Liver (tissue), 9 donors: ENCODE data around the gene FBXO44. TPM values are rescaled to one million over a fixed set of nuclear protein-coding genes. Genes with fewer than 3 reads are reported as not detected.

Experiments
- DNase-seq: peaks from one replicate; pipeline ENCODE4 v3.0.0-alpha.2; 2017; ENCODE audit warnings: low spot score
- H3K27ac ChIP-seq, 2 donors: one replicate each; pipeline ENCODE4 v1.7.0; 2013; ENCODE audit warnings: inconsistent platforms in 2 of 2, low read length in 2 of 2, control low read depth in 1 of 2, low read depth in 1 of 2, mild to moderate bottlenecking in 1 of 2
- H3K27me3 ChIP-seq, 4 donors: one replicate each; pipeline versions ENCODE4 v1.6.1 to v1.7.0; 2013; ENCODE audit warnings: low read length in 3 of 4, inconsistent platforms in 1 of 4, mild to moderate bottlenecking in 1 of 4, moderate library complexity in 1 of 4; ENCODE audit not compliant: control insufficient read depth in 4 of 4, insufficient read depth in 4 of 4
- H3K36me3 ChIP-seq, 4 donors: one replicate each; pipeline versions ENCODE4 v1.6.1 to v1.7.0; 2013; ENCODE audit warnings: low read length in 3 of 4, mild to moderate bottlenecking in 3 of 4, low read depth in 1 of 4, moderate library complexity in 1 of 4; ENCODE audit not compliant: control insufficient read depth in 4 of 4, insufficient read depth in 3 of 4
- H3K4me1 ChIP-seq, 4 donors: one replicate each; pipeline versions ENCODE4 v1.6.1 to v1.7.0; 2013; ENCODE audit warnings: low read length in 3 of 4, mild to moderate bottlenecking in 3 of 4, moderate library complexity in 1 of 4; ENCODE audit not compliant: control insufficient read depth in 4 of 4, insufficient read depth in 4 of 4
- H3K4me3 ChIP-seq, 3 donors: one replicate each; pipeline versions ENCODE4 v1.6.1 to v1.7.0; 2013; ENCODE audit warnings: low read length in 3 of 3, control low read depth in 1 of 3, low read depth in 1 of 3, mild to moderate bottlenecking in 1 of 3
- H3K9ac ChIP-seq, 2 donors: one replicate each; pipeline ENCODE4 v1.7.0; 2013; ENCODE audit warnings: low read length in 2 of 2, mild to moderate bottlenecking in 2 of 2, moderate library complexity in 2 of 2, control low read depth in 1 of 2, low read depth in 1 of 2
- H3K9me3 ChIP-seq, 4 donors: one replicate each; pipeline versions ENCODE4 v1.6.1 to v1.7.0; 2013; ENCODE audit warnings: low read length in 3 of 4; ENCODE audit not compliant: control insufficient read depth in 4 of 4
- EGR1 ChIP-seq, 2 donors: IDR thresholded peaks; 2 replicates each; pipeline ENCODE4 v1.6.1; 2016 to 2018; ENCODE audit warnings: antibody characterized with exemption in 2 of 2, low read depth in 2 of 2
- FOXA1 ChIP-seq: IDR thresholded peaks from 2 replicates; pipeline ENCODE4 v1.6.1; 2016; ENCODE audit warnings: antibody characterized with exemption
- FOXA2 ChIP-seq: IDR thresholded peaks from 2 replicates; pipeline ENCODE4 v1.6.1; 2016; ENCODE audit warnings: antibody characterized with exemption
- GABPA ChIP-seq, 2 donors: IDR thresholded peaks in 1 of 2; conservative IDR thresholded peaks in 1 of 2; 2 replicates each; pipeline ENCODE4 v1.6.1; 2016; ENCODE audit warnings: antibody characterized with exemption in 2 of 2, mild to moderate bottlenecking in 1 of 2, moderate library complexity in 1 of 2
- HNF4A ChIP-seq, 2 donors: conservative IDR thresholded peaks; 2 replicates each; pipeline ENCODE4 v1.6.1; 2016; ENCODE audit warnings: antibody characterized with exemption in 2 of 2, mild to moderate bottlenecking in 2 of 2
- HNF4G ChIP-seq: IDR thresholded peaks from 2 replicates; pipeline ENCODE4 v1.6.1; 2016; ENCODE audit warnings: antibody characterized with exemption
- JUND ChIP-seq, 2 donors: IDR thresholded peaks; 2 replicates each; pipeline ENCODE4 v1.6.1; 2016; ENCODE audit warnings: antibody characterized with exemption in 2 of 2
- NR2F2 ChIP-seq: IDR thresholded peaks from 2 replicates; pipeline ENCODE4 v1.6.1; 2016; ENCODE audit warnings: antibody characterized with exemption
- RAD21 ChIP-seq, 2 donors: IDR thresholded peaks; 2 replicates each; pipeline ENCODE4 v1.6.1; 2016; ENCODE audit warnings: antibody characterized with exemption in 2 of 2, mild to moderate bottlenecking in 2 of 2
- RXRA ChIP-seq, 2 donors: IDR thresholded peaks; 2 replicates each; pipeline ENCODE4 v1.6.1; 2017 to 2018; ENCODE audit warnings: antibody characterized with exemption in 2 of 2, mild to moderate bottlenecking in 1 of 2
- SP1 ChIP-seq: IDR thresholded peaks from 2 replicates; pipeline ENCODE4 v1.6.1; 2018; ENCODE audit warnings: antibody characterized with exemption, mild to moderate bottlenecking
- TAF1 ChIP-seq: conservative IDR thresholded peaks from 2 replicates; pipeline ENCODE4 v1.6.1; 2016; ENCODE audit warnings: antibody characterized with exemption, mild to moderate bottlenecking
- YY1 ChIP-seq: IDR thresholded peaks from 2 replicates; pipeline ENCODE4 v1.6.1; 2016; ENCODE audit warnings: antibody characterized with exemption, mild to moderate bottlenecking
- WGBS: extraction: QIAGEN DNeasy Blood & Tissue Kit; methylation state at CpG from one replicate; pipeline ENCODE4 v1.1.7; 2013; 5-methylcytosine and 5-hydroxymethylcytosine counted together
- polyA plus RNA-seq, 2 donors: library from polyadenylated mRNA; stranded (reverse) in 1 of 2; unstranded in 1 of 2; fragments of 200-250 nt in 1 of 2; fragments of >200 nt in 1 of 2; fragmentation: Nextera tagmentation in 1 of 2; extraction: Ambion mirVana in 1 of 2; gene quantifications; one replicate each; pipeline versions ENCODE4 v1.2.1 to v1.2.3, GENCODE V29; 2013 to 2015
- total RNA-seq, 2 donors: library from RNA; depleted of rRNA; stranded (reverse); fragments of >200 nt; gene quantifications; one replicate each; pipeline ENCODE4 v1.2.3, GENCODE V29; 2014
- TF ChIP-seq, protein P1 (sequence below): IDR thresholded peaks from 2 replicates; pipeline ENCODE4 v1.6.1; 2016; ENCODE audit warnings: antibody characterized with exemption
- TF ChIP-seq, protein P2 (sequence below): fragments of 150-350 bp; IDR thresholded peaks from 2 replicates; pipeline ENCODE4 v1.5.1; 2017; ENCODE audit warnings: improper control_type of control experiment, low read depth, low read length; ENCODE audit not compliant: missing input control
- TF ChIP-seq, protein P3 (sequence below): IDR thresholded peaks from 2 replicates; pipeline ENCODE4 v1.6.1; 2016; ENCODE audit warnings: antibody characterized with exemption
- TF ChIP-seq, protein P4 (sequence below): IDR thresholded peaks from 2 replicates; pipeline ENCODE4 v1.6.1; 2016; ENCODE audit warnings: antibody characterized with exemption
- TF ChIP-seq, protein P5 (sequence below): IDR thresholded peaks from 2 replicates; pipeline ENCODE4 v1.6.1; 2016; ENCODE audit warnings: antibody characterized with exemption, mild to moderate bottlenecking
- donor health status: healthy.
- donor health status: healthy.
- donor health status: healthy.
- donor health status: healthy.
- donor health status: healthy.

Gene FBXO44
- total and polyA plus RNA-seq, 4 donors: 3.6 to 13.2 (median 6.8) TPM

DNA sequence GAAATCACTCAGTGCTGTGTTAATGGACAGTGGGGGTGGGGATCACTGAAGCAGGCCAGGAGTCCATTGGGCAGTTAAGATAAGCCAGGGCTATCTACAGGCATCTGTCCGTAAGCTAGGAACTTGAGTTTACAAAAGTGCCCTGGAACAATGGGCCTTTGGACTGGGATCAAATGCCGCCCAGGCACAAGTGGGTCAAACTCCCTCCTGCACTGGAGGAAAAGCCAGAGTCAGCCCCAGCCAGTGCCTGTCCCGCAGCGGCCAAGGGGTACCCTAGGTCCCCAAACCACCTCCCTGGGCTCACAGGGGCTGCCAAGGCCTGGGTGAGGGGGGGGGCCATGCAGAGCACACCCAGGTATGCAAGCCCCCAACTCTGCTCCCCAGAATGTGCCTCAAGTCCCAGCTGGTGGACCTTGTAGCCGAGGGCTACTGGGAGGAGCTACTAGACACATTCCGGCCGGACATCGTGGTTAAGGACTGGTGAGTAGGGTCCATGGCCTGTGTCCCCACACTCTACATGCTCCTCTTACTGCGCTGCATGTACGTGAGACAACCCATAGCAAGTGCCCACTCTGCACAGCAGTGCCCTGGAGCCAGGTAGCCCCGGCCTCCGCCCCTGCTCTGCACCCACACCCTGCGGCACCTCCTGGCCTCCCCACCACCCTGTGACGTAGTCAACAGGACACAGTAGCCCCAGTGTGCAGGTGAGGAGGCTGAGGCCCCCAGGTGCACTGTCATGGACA is 17.0 kb downstream of the FBXO44 start:
- no peak for DNase-seq
- Histone ChIP-seq H3K27ac (peak overlapping the region; percentile 77 to 81), H3K4me3 (no peak overlapping the region), H3K36me3 (peaks cover 0 to 9% (median 6%) of the 10 kb centered on the region in 4 donors), H3K9ac (no peak overlapping the region), H3K9me3 (no peaks in the 10 kb centered on the region), H3K27me3 (no peaks in the 10 kb centered on the region), H3K4me1 (peaks cover 15 to 56% (median 45%) of the 10 kb centered on the region in 4 donors)
- peak; percentile 68 for TF ChIP-seq FOXA2
- peak; percentile 86 for TF ChIP-seq YY1
- TF ChIP-seq RAD21 (IDR thresholded peaks at IDR 0.05): peak; percentile 52 to 57
- TF ChIP-seq, protein P1, sequence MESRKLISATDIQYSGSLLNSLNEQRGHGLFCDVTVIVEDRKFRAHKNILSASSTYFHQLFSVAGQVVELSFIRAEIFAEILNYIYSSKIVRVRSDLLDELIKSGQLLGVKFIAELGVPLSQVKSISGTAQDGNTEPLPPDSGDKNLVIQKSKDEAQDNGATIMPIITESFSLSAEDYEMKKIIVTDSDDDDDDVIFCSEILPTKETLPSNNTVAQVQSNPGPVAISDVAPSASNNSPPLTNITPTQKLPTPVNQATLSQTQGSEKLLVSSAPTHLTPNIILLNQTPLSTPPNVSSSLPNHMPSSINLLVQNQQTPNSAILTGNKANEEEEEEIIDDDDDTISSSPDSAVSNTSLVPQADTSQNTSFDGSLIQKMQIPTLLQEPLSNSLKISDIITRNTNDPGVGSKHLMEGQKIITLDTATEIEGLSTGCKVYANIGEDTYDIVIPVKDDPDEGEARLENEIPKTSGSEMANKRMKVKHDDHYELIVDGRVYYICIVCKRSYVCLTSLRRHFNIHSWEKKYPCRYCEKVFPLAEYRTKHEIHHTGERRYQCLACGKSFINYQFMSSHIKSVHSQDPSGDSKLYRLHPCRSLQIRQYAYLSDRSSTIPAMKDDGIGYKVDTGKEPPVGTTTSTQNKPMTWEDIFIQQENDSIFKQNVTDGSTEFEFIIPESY: peak; percentile 87
- TF ChIP-seq, protein P2, sequence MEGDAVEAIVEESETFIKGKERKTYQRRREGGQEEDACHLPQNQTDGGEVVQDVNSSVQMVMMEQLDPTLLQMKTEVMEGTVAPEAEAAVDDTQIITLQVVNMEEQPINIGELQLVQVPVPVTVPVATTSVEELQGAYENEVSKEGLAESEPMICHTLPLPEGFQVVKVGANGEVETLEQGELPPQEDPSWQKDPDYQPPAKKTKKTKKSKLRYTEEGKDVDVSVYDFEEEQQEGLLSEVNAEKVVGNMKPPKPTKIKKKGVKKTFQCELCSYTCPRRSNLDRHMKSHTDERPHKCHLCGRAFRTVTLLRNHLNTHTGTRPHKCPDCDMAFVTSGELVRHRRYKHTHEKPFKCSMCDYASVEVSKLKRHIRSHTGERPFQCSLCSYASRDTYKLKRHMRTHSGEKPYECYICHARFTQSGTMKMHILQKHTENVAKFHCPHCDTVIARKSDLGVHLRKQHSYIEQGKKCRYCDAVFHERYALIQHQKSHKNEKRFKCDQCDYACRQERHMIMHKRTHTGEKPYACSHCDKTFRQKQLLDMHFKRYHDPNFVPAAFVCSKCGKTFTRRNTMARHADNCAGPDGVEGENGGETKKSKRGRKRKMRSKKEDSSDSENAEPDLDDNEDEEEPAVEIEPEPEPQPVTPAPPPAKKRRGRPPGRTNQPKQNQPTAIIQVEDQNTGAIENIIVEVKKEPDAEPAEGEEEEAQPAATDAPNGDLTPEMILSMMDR: no peak
- peak in 1 of 2 donors; percentile 77 for TF ChIP-seq EGR1 (IDR thresholded peaks at IDR 0.05; ENCODE audit: low read depth in 2 of 2)
- TF ChIP-seq, protein P3, sequence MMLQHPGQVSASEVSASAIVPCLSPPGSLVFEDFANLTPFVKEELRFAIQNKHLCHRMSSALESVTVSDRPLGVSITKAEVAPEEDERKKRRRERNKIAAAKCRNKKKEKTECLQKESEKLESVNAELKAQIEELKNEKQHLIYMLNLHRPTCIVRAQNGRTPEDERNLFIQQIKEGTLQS: peak; percentile 31
- peak; percentile 100 for TF ChIP-seq HNF4A (conservative IDR thresholded peaks at IDR 0.05)
- TF ChIP-seq JUND (IDR thresholded peaks at IDR 0.05): peak; percentile 75 to 93
- TF ChIP-seq RXRA (IDR thresholded peaks at IDR 0.05): peak; percentile 95 to 99
- TF ChIP-seq HNF4G: peak; percentile 99
- TF ChIP-seq, protein P4, sequence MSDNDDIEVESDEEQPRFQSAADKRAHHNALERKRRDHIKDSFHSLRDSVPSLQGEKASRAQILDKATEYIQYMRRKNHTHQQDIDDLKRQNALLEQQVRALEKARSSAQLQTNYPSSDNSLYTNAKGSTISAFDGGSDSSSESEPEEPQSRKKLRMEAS: peak; percentile 90
- peak in 1 of 2 donors; percentile 39 for TF ChIP-seq GABPA (IDR thresholded peaks at IDR 0.05 in 1 of 2, conservative IDR thresholded peaks at IDR 0.05 in 1 of 2)
- no peak for TF ChIP-seq TAF1
- TF ChIP-seq NR2F2: peak; percentile 85
- TF ChIP-seq, protein P5, sequence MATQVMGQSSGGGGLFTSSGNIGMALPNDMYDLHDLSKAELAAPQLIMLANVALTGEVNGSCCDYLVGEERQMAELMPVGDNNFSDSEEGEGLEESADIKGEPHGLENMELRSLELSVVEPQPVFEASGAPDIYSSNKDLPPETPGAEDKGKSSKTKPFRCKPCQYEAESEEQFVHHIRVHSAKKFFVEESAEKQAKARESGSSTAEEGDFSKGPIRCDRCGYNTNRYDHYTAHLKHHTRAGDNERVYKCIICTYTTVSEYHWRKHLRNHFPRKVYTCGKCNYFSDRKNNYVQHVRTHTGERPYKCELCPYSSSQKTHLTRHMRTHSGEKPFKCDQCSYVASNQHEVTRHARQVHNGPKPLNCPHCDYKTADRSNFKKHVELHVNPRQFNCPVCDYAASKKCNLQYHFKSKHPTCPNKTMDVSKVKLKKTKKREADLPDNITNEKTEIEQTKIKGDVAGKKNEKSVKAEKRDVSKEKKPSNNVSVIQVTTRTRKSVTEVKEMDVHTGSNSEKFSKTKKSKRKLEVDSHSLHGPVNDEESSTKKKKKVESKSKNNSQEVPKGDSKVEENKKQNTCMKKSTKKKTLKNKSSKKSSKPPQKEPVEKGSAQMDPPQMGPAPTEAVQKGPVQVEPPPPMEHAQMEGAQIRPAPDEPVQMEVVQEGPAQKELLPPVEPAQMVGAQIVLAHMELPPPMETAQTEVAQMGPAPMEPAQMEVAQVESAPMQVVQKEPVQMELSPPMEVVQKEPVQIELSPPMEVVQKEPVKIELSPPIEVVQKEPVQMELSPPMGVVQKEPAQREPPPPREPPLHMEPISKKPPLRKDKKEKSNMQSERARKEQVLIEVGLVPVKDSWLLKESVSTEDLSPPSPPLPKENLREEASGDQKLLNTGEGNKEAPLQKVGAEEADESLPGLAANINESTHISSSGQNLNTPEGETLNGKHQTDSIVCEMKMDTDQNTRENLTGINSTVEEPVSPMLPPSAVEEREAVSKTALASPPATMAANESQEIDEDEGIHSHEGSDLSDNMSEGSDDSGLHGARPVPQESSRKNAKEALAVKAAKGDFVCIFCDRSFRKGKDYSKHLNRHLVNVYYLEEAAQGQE: peak; percentile 91
- peak; percentile 92 for TF ChIP-seq FOXA1
- peak; percentile 98 for TF ChIP-seq SP1
- 64% methylated on average over 14 of the region's 14 CpGs for WGBS
